Endothelial cell of umbilical vein (primary cell): ENCODE data around the gene GNAQ. TPM values are rescaled to one million over a fixed set of nuclear protein-coding genes. Genes with fewer than 3 reads are reported as not detected.

Experiments used
- BruUV-seq: library from RNA; stranded (reverse); fragments of 400-500 nt; replicated peaks from 2 replicates; lab custom pipeline; 2021; lab: Mats Ljungman, UMichigan
- CTCF ChIA-PET: fragments of 300-600, 350-600 bp; sonication (Branson Sonifier 250); formaldehyde crosslinking; loops from one replicate; lab custom pipeline; 2021; ENCODE audit warnings: antibody characterized with exemption, inconsistent platforms; lab: Charles Lee
- POLR2A ChIA-PET: fragments of 300-600, 350-600 bp; sonication (Branson Sonifier 250); formaldehyde crosslinking; loops from one replicate; lab custom pipeline; 2021; ENCODE audit warnings: antibody characterized with exemption, inconsistent platforms; lab: Charles Lee
- DNase-seq: peaks from one replicate; pipeline ENCODE4 v3.0.0-alpha.2; 2011; ENCODE audit warnings: low read depth, low spot score
- FAIRE-seq: peaks from 2 replicates; lab custom pipeline; 2011; peaks lifted over from hg19 to GRCh38; lab: Jason Lieb, UNC
- H2AFZ ChIP-seq: 2 replicates; pipeline ENCODE4 v1.6.0; 2012; ENCODE audit warnings: low read depth, low read length, control low read depth, inconsistent platforms
- H3K27ac ChIP-seq: 2 replicates; pipeline ENCODE4 v1.5.1; 2011; ENCODE audit warnings: low read depth, mild to moderate bottlenecking, control low read depth, low read length, moderate library complexity; ENCODE audit not compliant: insufficient read depth
- H3K27me3 ChIP-seq, 2 experiments: 2 replicates each; pipeline versions ENCODE4 v1.6.0 to v1.6.1; 2011; ENCODE audit warnings: low read length in 2 of 2, mixed read lengths in 1 of 2; ENCODE audit not compliant: control insufficient read depth in 2 of 2, insufficient read depth in 2 of 2
- H3K36me3 ChIP-seq, 2 experiments: 2 replicates in 1 of 2; 3 replicates in 1 of 2; pipeline ENCODE4 v1.5.1; 2011; ENCODE audit warnings: low read length in 2 of 2, mild to moderate bottlenecking in 1 of 2, moderate library complexity in 1 of 2; ENCODE audit not compliant: control insufficient read depth in 2 of 2, insufficient read depth in 2 of 2; ENCODE audit errors: extremely low read depth in 1 of 2
- H3K4me1 ChIP-seq: 3 replicates; pipeline ENCODE4 v1.5.1; 2011; ENCODE audit warnings: mild to moderate bottlenecking, low read length; ENCODE audit not compliant: control insufficient read depth, insufficient read depth; ENCODE audit errors: extremely low read depth
- H3K4me2 ChIP-seq: 2 replicates; pipeline ENCODE4 v1.6.1; 2011; ENCODE audit warnings: low read length, control low read depth, mixed read lengths; ENCODE audit not compliant: insufficient read depth
- H3K4me3 ChIP-seq, 3 experiments: fragments of 200-600 bp in 1 of 3; sonication (generic), shearing (Covaris generic) in 1 of 3; replicated peaks in 1 of 3; 2 replicates each; pipeline ENCODE4 v1.5.1; 2011 to 2016; ENCODE audit warnings: control low read depth in 3 of 3, low read length in 3 of 3, mild to moderate bottlenecking in 2 of 3, inconsistent platforms in 1 of 3, low read depth in 1 of 3, moderate library complexity in 1 of 3; ENCODE audit not compliant: insufficient read depth in 1 of 3
- H3K79me2 ChIP-seq: 2 replicates; pipeline ENCODE4 v1.6.0; 2012; ENCODE audit warnings: low read length, inconsistent platforms; ENCODE audit not compliant: control insufficient read depth, insufficient read depth
- H3K9ac ChIP-seq: replicated peaks from 2 replicates; pipeline ENCODE3; 2011; ENCODE audit warnings: low read length, control low read depth; ENCODE audit not compliant: insufficient read depth; ENCODE audit errors: extremely low read depth
- H3K9me1 ChIP-seq: replicated peaks from 3 replicates; pipeline ENCODE4 v1.6.0; 2011; ENCODE audit warnings: mild to moderate bottlenecking, low read length; ENCODE audit not compliant: control insufficient read depth, insufficient read depth; ENCODE audit errors: extremely low read depth
- H3K9me3 ChIP-seq: replicated peaks from 2 replicates; pipeline ENCODE4 v1.5.1; 2012; ENCODE audit warnings: low read length, inconsistent platforms; ENCODE audit not compliant: control insufficient read depth, insufficient read depth
- H4K20me1 ChIP-seq: replicated peaks from 2 replicates; pipeline ENCODE3; 2011; ENCODE audit warnings: mild to moderate bottlenecking, low read length; ENCODE audit not compliant: control insufficient read depth, insufficient read depth; ENCODE audit errors: extremely low read depth
- EZH2 ChIP-seq: IDR thresholded peaks from 2 replicates; pipeline ENCODE4 v1.6.1; 2012; ENCODE audit warnings: borderline replicate concordance, low read depth, mild to moderate bottlenecking, moderate library complexity, low read length, inconsistent platforms; ENCODE audit not compliant: severe bottlenecking
- FOS ChIP-seq: IDR thresholded peaks from 2 replicates; pipeline ENCODE4 v1.6.1; 2011; ENCODE audit warnings: mild to moderate bottlenecking, low read length, moderate library complexity, borderline replicate concordance; ENCODE audit not compliant: insufficient read depth
- MYC ChIP-seq: IDR thresholded peaks from one replicate; pipeline ENCODE4 v1.6.1; 2011; ENCODE audit warnings: mild to moderate bottlenecking, low read depth, low read length
- POLR2AphosphoS5 ChIP-seq: IDR thresholded peaks from 2 replicates; pipeline ENCODE4 v1.6.1; 2012; ENCODE audit warnings: low read depth, mild to moderate bottlenecking, control low read depth, low read length, moderate library complexity; ENCODE audit not compliant: insufficient read depth
- dilution Hi-C: fragments of 300-500 bp; cut with MboI; formaldehyde crosslinking; loops from one replicate; pipeline ENCODE4 v1.15.0; 2019; ENCODE audit warnings: low sequenced_read_pairs; ENCODE audit not compliant: extremely low pct_ligation_motif_present
- intact Hi-C: fragments of 100-400 bp; cut with micrococcal nuclease; formaldehyde crosslinking; loops from one replicate; pipeline ENCODE4 v1.10.0; 2022
- polyA plus RNA-seq, 4 experiments: library from polyadenylated mRNA; depleted of rRNA in 3 of 4; stranded (reverse) in 3 of 4; unstranded in 1 of 4; fragments of >200 nt; gene quantifications; 2 replicates each; pipeline versions ENCODE4 v1.2.1 to v1.2.3, GENCODE V29; 2011 to 2012; ENCODE audit warnings: missing spikeins in 1 of 4
- total RNA-seq: library from RNA; stranded (reverse); gene quantifications from 2 replicates; pipeline ENCODE4 v1.2.3, GENCODE V29; 2021
- TF ChIP-seq, protein P1 (sequence below): IDR thresholded peaks from 2 replicates; pipeline ENCODE4 v1.6.1; 2011; ENCODE audit not compliant: insufficient read depth, insufficient read length
- TF ChIP-seq, protein P2 (sequence below), 2 donors: IDR thresholded peaks; 1 replicate in 1 of 2; 2 replicates in 1 of 2; pipeline ENCODE4 v1.5.1; 2011; ENCODE audit warnings: low read length in 2 of 2, mild to moderate bottlenecking in 2 of 2, moderate library complexity in 2 of 2, control low read depth in 1 of 2, inconsistent platforms in 1 of 2, low read depth in 1 of 2; ENCODE audit not compliant: insufficient read depth in 1 of 2; ENCODE audit errors: extremely low read depth in 1 of 2

Gene GNAQ
- total and polyA plus RNA-seq, 2 donors (not counting 3 experiments of a cell fraction or from before 2014, with no cell fraction given), result 26.1 to 67.3 TPM

DNA sequence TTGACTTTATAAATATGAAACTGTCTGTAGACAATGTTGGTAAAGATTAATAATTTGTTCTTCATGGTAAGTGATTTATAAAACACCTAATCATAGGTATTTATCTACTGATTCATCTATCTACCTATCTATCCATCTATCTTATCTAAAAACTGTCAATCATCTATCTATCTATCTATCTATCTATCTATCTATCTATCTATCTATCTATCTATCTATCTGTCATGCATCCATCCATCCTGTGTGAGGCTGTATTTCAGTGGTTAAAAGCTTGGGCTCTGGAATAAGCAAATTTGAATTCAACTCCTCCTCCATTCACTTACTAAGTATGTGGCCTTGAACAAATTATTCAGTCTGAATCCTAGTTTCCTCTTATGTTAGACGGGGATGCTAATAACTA lies 221.6 kb downstream of the GNAQ start:
- CTCF ChIA-PET, result interaction anchor here (1.4 kb wide), 1 partner anchor 167 kb away, joined by 3 read pairs; no protein-coding TSS in a partner anchor

More for the DNA sequence above, 221.6 kb downstream of the GNAQ start:
- Histone ChIP-seq H3K4me1 (peaks cover 23% of the 10 kb centered on the region), H3K4me2 (no peak overlapping the region), H3K36me3 (peaks cover 0 to under 1% of the 10 kb centered on the region in 2 experiments), H3K9me3 (no peaks in the 10 kb centered on the region), H3K27ac (no peak overlapping the region), H4K20me1 (no peaks in the 10 kb centered on the region), H3K27me3 (no peaks in the 10 kb centered on the region), H3K9ac (no peak overlapping the region), H3K4me3 (no peak overlapping the region), H3K9me1 (no peaks in the 10 kb centered on the region), H2AFZ (no peak overlapping the region), H3K79me2 (no peaks in the 10 kb centered on the region)
- no TSS peak for BruUV-seq
- dilution Hi-C loops, result no loop called here
- POLR2A ChIA-PET, result interaction anchor here (0.7 kb wide), 1 partner anchor 13 kb away, joined by 4 read pairs; no protein-coding TSS in a partner anchor
- TF ChIP-seq EZH2 (no peak), MYC (no peak), POLR2AphosphoS5 (no peak), FOS (no peak)
- TF ChIP-seq, protein P1, sequence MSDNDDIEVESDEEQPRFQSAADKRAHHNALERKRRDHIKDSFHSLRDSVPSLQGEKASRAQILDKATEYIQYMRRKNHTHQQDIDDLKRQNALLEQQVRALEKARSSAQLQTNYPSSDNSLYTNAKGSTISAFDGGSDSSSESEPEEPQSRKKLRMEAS, result no peak
- TF ChIP-seq, protein P2, sequence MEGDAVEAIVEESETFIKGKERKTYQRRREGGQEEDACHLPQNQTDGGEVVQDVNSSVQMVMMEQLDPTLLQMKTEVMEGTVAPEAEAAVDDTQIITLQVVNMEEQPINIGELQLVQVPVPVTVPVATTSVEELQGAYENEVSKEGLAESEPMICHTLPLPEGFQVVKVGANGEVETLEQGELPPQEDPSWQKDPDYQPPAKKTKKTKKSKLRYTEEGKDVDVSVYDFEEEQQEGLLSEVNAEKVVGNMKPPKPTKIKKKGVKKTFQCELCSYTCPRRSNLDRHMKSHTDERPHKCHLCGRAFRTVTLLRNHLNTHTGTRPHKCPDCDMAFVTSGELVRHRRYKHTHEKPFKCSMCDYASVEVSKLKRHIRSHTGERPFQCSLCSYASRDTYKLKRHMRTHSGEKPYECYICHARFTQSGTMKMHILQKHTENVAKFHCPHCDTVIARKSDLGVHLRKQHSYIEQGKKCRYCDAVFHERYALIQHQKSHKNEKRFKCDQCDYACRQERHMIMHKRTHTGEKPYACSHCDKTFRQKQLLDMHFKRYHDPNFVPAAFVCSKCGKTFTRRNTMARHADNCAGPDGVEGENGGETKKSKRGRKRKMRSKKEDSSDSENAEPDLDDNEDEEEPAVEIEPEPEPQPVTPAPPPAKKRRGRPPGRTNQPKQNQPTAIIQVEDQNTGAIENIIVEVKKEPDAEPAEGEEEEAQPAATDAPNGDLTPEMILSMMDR (IDR thresholded peaks at IDR 0.05; ENCODE audit: extremely low read depth in 1 of 2, insufficient read depth in 1 of 2, low read depth in 1 of 2, low read length in 2 of 2), result no peak
- intact Hi-C loops, result no loop called here
- DNase-seq (no peak), FAIRE-seq (no peak)
